ENCODE measurements around the gene DNAH11. TPM values are rescaled to one million over a fixed set of nuclear protein-coding genes. Genes with fewer than 3 reads are reported as not detected.

Gene DNAH11
- total and polyA plus RNA-seq, 2 of the 8 experiments (the other 6 are each of a cell fraction or from before 2014, with no cell fraction given), result 1.8 to 4.9 TPM

DNA sequence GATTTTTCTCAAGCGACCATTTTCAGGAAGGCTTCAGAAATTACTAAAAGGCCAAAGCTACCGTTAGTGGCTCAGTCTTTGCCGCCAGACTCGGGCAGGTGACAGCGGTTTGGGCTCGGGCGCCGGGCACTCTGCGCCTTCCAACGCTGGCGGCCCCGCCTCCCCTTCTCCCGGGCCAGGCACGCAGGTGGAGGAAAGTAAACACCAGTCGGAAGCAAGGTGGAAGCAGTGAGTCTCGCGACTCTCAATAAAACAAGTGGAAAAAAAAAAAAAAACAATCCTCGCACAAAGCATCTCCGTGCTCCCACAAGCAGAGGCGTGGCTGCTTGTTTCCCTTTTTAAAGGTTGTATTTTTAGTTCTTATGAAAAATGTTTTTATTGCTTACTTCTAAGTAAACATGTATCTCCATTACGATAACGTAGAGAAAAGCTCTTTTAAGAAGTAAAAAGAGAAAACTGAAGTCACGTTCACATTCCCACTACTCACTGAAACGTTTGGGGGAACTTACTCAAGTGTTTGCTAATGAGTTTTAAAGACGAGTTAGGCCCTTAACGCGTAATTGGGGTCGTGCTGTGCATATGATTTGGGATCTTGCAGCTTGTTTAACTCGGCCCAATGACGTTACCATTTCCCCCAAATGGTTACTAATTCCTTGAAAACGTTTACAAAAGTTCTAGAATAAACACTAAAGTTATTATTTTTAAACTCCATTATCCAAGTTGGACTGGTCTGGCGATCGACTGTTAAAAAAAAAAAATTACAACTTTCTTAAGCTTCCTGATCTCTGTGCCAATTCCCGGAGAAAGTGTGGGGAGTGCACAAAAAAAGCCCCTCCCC lies 402.0 kb downstream of the DNAH11 start:
- H2BK5ac ChIP-seq (ENCODE audit: low read depth, low read length), result peak overlapping the region; percentile 99; the same call in 1 of the 2 replicates
- H3K4me3 ChIP-seq (ENCODE audit: extremely low read depth in 1 of 4, insufficient read depth in 2 of 4, low read depth in 3 of 4, low read length in 4 of 4), result peak overlapping the region; percentile 47 to 95 (median 75)
- H4K8ac ChIP-seq (ENCODE audit: extremely low read depth, insufficient read depth, low read length), result peak overlapping the region; percentile 93; the same call in 1 of the 2 replicates
- FAIRE-seq (no peak), DNase-seq (ENCODE audit: low read depth in 1 of 2, low spot score in 2 of 2) (peak in 1 of 2 experiments; percentile 77)
- WGBS, 2 experiments (ENCODE audit: extremely low coverage in 1 of 2, insufficient coverage in 1 of 2, insufficient read length in 1 of 2, insufficient replicate concordance in 2 of 2, low coverage in 1 of 2, low lambda C conversion rate in 2 of 2, missing lambda C conversion rate in 1 of 2), result 1% methylated on average over 34 of the region's 34 CpGs; no CpG with 5 or more reads in 1 of the 2 experiments
- peaks cover 2 to 22% (median 18%) of the 10 kb centered on the region in 4 experiments; a peak in 6 of 7 replicates for H3K4me1 ChIP-seq (replicated peaks in 1 of 4; ENCODE audit: control insufficient read depth in 3 of 4, insufficient read depth in 4 of 4, low read length in 3 of 4)
- peaks cover 4% of the 10 kb centered on the region; the same call in 1 of the 2 replicates for H3K23me2 ChIP-seq (ENCODE audit: low read depth, low read length)
- peaks cover 12 to 16% of the 10 kb centered on the region in 2 experiments for H4K20me1 ChIP-seq (replicated peaks in 1 of 2; ENCODE audit: control insufficient read depth in 1 of 2, insufficient read depth in 2 of 2, low read length in 2 of 2)
- no peaks in the 10 kb centered on the region for H3K9me3 ChIP-seq (ENCODE audit: insufficient read depth in 2 of 2, low read depth in 1 of 2, low read length in 1 of 2)
- no peak overlapping the region for H2BK20ac ChIP-seq (ENCODE audit: low read length)
- H3K4me2 ChIP-seq (ENCODE audit: insufficient read depth in 1 of 2, low read depth in 2 of 2, low read length in 2 of 2), result peak overlapping the region; percentile 76 to 78
- H3K27ac ChIP-seq (ENCODE audit: low read depth, low read length), result peak overlapping the region; percentile 96; the same call in 1 of the 2 replicates
- H4K5ac ChIP-seq (ENCODE audit: insufficient read length, low read depth, low read length), result peak overlapping the region; percentile 42
- peaks cover 13% of the 10 kb centered on the region for H3K79me1 ChIP-seq (ENCODE audit: low read depth, low read length)
- no peak overlapping the region for H3K23ac ChIP-seq (ENCODE audit: insufficient read length)
- H3K27me3 ChIP-seq (replicated peaks in 1 of 4; ENCODE audit: control insufficient read depth in 3 of 4, extremely low read depth in 1 of 4, insufficient read depth in 3 of 4, low read length in 3 of 4), result no peaks in the 10 kb centered on the region
- peaks cover 21 to 52% of the 10 kb centered on the region in 2 experiments for H3K79me2 ChIP-seq (ENCODE audit: control insufficient read depth in 1 of 2, insufficient read depth in 2 of 2, low read length in 2 of 2)
- no peak overlapping the region for H2BK15ac ChIP-seq (ENCODE audit: low read length)
- ChIA-PET CTCF (ENCODE audit: partially characterized antibody) (interaction anchor here (0.6 to 1.5 kb wide), 6 partner anchors 16 to 180 kb away, joined by 3 to 5 read pairs (median 4); no protein-coding TSS in a partner anchor), POLR2A (ENCODE audit: partially characterized antibody) (interaction anchor here (0.6 to 2.6 kb wide), 28 partner anchors 8 to 1161 kb away, joined by 3 to 23 read pairs (median 4); no protein-coding TSS in a partner anchor)
- no peak overlapping the region for H3K4ac ChIP-seq (replicated peaks; ENCODE audit: insufficient read length, low read depth, low read length)
- peak overlapping the region; percentile 39 for H3K56ac ChIP-seq (replicated peaks; ENCODE audit: insufficient read length, low read depth, low read length)
- no peak overlapping the region for H3K14ac ChIP-seq (ENCODE audit: insufficient read length)
- peaks cover 0 to 7% (median 0%) of the 10 kb centered on the region in 4 experiments; a peak in 1 of 8 replicates for H3K36me3 ChIP-seq (ENCODE audit: control insufficient read depth in 2 of 4, insufficient read depth in 4 of 4, low read length in 3 of 4)
- no peak overlapping the region for H3K18ac ChIP-seq (ENCODE audit: extremely low read depth, low read length)
- no peak overlapping the region for H4K91ac ChIP-seq (replicated peaks; ENCODE audit: insufficient read length, low read length)
- no peak overlapping the region for H2AK5ac ChIP-seq (ENCODE audit: low read depth, low read length)
- no peak overlapping the region for H2BK120ac ChIP-seq (replicated peaks; ENCODE audit: low read depth, low read length)
- H3K9ac ChIP-seq (replicated peaks in 1 of 4; ENCODE audit: extremely low read depth in 1 of 4, low read depth in 3 of 4, low read length in 3 of 4), result peak overlapping the region; percentile 86 to 97 (median 94)
- H2BK12ac ChIP-seq (ENCODE audit: low read depth, low read length), result no peak overlapping the region; the same call in 1 of the 2 replicates
- 0 out of 2 replicates have a peak overlapping the region, but pooled peaks have one; percentile 13 for H2AFZ ChIP-seq (ENCODE audit: low read length)
- TF ChIP-seq, protein P1, sequence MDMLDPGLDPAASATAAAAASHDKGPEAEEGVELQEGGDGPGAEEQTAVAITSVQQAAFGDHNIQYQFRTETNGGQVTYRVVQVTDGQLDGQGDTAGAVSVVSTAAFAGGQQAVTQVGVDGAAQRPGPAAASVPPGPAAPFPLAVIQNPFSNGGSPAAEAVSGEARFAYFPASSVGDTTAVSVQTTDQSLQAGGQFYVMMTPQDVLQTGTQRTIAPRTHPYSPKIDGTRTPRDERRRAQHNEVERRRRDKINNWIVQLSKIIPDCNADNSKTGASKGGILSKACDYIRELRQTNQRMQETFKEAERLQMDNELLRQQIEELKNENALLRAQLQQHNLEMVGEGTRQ (IDR thresholded peaks at IDR 0.05; ENCODE audit: low read length), result no peak
- TF ChIP-seq RBBP5 (IDR thresholded peaks at IDR 0.05; ENCODE audit: borderline replicate concordance, low read depth, low read length) (no peak), BRCA1 (IDR thresholded peaks at IDR 0.05; ENCODE audit: low read depth, low read length) (no peak), CHD2 (IDR thresholded peaks at IDR 0.05; ENCODE audit: low read length) (peak; percentile 37; the same call in 1 of the 2 replicates), TAF7 (optimal IDR thresholded peaks at IDR 0.05; ENCODE audit: borderline replicate concordance, low read depth, low read length) (no peak), SAP30 (IDR thresholded peaks at IDR 0.05; ENCODE audit: insufficient read depth, insufficient replicate concordance, low read length) (no peak), KDM5A (IDR thresholded peaks at IDR 0.05; ENCODE audit: low read length) (no peak), POU5F1 (IDR thresholded peaks at IDR 0.05; ENCODE audit: low read depth, low read length) (no peak), PHF8 (conservative IDR thresholded peaks at IDR 0.05; ENCODE audit: low read depth, low read length) (no peak), SP1 (IDR thresholded peaks at IDR 0.05; ENCODE audit: low read depth, low read length) (no peak)
